Epithelial cell of prostate (primary cell): ENCODE results near the gene SFXN5.

Experiments
- DNase-seq: peaks from one replicate; pipeline ENCODE4 v3.0.0-alpha.2; 2011; ENCODE audit warnings: low read depth, low spot score
- H3K27ac ChIP-seq: fragments of 450-650 bp; 2 replicates; pipeline ENCODE4 v1.5.1; 2017; ENCODE audit warnings: mild to moderate bottlenecking

Gene SFXN5

DNA sequence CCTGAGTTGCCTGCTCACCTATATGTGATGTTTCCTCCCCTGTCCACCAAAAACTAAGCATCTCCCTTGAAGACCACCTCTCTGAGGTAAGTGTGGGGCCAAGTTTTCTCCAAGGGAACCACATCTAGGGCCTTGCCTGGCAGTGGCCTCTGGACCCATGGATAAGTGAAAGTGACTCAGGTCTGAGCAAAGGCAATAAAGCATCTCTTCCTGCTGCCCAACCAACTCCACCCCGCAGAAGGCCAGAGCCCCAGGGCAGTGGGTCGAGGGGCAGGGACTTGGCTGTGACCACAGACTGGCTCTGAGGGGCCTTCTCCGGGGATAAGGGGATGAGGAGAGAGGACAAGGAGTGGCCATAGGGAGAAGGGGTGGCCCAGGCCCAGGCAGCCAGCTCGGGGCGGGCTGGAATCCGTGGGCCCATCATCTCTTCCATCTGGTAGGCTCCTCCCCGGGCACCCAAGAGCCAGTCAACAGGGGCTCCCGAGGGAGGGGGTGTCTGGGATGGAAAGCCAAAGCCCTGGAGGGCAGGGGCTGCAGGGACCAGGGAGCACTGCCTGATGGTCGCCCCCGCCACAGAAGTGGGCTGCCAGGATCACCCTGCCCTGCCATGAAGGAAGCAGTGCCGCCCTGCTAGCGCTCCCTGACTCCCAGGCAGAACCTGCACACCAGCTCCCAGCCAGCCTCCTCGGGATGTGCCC, 120.8 kb downstream of the SFXN5 start:
- no peak for DNase-seq

DNA sequence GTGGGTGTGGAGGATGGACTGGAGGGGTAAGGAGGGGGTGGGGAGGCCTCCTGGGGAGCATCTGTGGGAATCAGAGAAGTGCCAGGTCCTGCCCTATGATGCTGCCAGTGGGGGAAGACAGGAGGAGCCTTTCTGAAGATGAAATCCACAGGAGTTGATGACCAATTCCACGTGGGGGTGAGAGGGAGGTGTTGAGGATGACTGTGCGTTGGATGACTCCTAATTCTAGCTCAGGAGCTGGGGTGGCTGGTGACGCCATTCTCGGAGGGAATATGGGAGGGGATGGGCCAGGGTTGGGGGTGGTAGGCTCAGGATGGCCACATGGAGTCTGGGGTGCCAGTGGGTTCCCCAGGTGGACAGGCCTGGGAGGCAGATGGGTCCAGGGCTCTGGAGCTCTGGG, 121.9 kb downstream of the SFXN5 start:
- DNase-seq: no peak
- no peak overlapping the region for H3K27ac ChIP-seq

More for the DNA sequence above, 120.8 kb downstream of the SFXN5 start:
- no peak overlapping the region for H3K27ac ChIP-seq

DNA sequence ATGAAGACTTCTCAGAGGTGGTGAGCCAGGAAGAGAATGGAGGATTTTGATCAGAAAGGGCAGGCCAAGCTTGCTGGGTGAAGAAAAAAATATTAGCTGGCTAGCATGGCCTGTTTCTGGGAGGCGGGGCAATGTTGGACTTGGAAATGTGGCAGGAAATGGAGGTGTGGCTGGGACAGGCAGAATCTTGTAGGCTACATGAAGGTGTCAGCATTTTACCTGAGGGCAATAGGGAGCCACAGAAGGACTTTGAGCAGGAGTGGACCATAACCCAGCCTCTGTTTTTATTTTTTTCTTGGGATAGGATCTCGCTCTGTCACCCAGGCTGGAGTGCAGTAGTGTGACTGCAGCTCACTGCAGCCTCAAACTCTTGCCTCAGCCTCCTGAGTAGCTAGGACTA, 122.5 kb downstream of the SFXN5 start:
- peak; percentile 40 for DNase-seq
- H3K27ac ChIP-seq: no peak overlapping the region

DNA sequence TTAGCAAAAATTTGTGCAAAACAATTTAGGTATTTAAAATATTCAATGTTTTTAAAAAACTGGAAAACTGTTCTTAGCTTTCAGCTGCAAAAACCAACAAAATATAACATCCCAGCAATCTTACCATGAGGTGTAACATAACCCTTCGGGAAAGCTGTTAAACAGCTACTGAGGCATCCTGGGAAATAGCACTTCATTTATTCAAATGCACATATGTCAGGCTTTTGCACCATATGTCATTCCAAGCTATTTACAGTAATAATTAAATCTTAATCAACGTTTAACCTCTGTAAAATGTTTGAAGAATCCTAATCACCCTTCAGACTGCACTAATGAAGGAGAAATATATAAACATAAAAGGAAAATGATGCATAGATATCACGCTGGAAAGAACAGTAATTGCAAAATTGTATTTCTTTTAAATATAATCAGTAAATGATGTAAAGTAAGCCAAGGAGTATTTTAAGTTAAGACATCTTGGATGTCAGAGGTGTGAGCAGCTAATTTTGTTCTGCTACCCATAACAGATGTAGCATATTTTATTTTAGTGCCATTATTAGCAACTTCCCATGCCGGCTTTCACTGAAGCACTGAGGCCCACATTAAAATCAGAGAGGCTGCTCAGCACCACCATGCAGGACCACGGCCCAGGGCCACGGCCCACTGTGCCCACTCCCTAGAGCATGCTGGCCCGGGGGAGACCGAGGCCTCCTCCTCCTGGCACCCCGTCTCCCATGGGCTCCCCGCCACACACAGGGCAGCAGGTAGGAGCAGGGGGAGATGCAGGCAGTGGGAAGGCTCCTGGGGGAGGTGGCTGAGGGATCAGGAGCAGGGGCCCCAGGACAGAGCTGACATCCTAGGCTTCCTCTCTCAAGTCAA, 123.3 kb downstream of the SFXN5 start:
- DNase-seq: no peak
- H3K27ac ChIP-seq: no peak overlapping the region

DNA sequence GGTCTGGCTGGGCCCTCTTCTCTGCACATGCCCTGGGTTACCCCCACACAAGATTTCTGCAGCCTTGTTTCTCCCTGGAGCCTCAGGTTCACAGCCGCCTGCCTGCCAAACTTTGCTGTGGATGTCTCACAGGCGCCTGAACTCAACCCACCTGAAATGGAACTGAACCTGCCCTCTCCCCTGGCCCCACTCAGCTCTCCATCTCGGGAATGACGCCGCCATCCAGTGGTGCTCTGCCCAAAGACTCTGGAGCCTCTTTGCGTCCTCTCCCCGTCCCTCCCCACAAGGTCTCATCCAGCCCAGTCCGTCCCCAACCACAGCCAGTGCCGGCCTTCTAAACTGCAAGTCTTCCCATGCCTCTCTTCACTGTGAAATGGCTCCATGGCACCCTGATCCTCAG, 125.0 kb downstream of the SFXN5 start:
- no peak for DNase-seq
- no peak overlapping the region for H3K27ac ChIP-seq

DNA sequence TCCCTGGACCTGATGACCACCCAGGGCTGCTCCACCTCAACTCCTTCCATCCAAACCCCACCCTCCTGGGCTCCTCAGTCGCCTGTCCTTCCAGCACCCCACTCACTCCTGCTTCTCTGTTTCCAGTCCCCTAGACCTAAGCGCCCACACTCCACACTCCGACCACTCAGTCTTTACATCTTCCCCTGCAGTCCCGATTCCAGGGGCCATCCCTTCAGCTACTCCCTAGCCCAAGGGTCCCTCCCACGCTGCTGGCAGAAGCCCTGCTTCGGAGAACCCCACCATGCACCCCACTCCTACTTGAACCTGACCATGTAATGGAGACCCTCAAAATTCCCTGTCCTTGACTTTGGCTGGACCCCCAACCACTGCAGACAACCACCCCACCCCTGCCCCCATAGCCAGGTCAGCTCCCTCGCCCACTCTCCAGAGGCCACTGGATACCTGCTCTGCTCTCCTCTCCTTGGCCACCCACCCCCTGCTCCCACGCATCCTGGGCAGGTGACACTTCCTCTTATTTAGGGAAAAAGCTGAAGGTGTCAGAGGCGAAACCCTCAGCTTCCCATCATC, 126.0 kb downstream of the SFXN5 start:
- no peak overlapping the region for H3K27ac ChIP-seq
- no peak for DNase-seq

DNA sequence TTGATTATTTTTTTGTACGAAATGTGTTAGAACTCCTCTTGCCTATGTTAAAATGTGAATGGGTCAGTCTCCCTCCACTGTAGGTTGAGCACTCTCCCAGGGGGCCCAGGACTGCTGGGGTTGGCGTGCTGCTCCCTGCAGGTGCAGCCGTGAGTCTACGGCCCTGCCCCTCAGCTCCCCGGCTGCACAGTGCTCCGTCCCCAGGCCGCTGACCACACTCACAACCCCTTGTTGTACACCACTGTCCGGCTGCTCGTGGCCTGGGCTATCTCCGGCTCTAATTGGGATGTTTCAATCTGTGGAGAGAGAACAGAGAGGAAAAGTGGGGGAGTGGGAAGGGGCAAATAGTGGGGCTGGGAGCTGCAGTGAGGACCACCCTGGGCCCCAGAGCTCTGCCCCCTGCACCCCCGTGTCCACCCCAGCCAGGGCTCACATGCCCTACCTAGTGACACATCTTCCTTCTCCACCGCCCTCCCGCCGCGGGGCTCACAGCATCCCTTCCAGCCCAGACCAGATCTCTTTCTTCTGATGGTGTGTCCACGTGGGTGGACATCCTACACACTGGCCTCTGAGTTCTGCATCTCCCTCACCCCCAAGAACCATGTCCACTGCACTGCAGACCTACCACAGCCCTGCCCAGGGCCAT, 126.6 kb downstream of the SFXN5 start:
- H3K27ac ChIP-seq: no peak overlapping the region
- DNase-seq: no peak

DNA sequence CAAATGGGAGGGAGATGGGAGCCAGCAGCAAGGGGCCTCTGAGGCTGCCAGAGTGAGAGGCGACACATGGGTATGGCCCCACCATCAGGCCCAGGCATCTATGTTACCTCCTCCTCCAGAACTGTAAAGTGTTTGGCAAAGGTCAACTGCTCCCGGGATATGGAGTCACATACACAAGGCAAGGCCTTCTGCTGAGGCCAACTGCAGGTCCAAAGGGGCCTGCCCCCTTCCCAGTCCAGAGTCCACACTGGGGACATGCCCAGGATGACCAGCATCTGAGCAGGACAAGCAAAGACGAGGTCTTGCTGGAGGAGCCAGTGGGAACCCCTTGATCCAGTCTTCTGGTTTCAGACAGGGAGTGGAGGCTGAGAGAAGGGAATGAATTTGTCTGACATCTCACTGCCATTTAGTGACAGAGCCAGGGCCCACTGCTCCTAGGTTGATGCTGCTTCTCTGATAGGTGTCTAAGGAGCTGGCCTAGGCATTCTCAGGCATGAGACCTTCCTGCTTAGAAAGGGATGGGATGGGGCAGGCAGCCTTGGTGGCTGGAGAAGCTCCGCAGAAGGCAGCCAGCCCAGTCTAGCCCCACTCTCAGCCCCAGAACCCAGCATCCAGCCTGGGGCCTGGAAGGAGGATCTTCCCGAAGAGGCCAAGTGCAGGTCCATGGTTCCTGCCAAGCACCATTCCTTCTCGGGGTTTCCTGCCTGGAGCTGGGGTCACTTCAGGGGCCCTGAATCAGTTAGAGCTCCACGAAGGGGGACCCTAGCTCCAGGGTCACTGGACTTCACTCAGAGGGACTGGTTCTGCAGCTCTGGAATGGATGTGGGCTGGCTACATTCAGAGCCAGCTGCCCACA, 127.7 kb downstream of the SFXN5 start:
- no peak overlapping the region for H3K27ac ChIP-seq
- DNase-seq: no peak

DNA sequence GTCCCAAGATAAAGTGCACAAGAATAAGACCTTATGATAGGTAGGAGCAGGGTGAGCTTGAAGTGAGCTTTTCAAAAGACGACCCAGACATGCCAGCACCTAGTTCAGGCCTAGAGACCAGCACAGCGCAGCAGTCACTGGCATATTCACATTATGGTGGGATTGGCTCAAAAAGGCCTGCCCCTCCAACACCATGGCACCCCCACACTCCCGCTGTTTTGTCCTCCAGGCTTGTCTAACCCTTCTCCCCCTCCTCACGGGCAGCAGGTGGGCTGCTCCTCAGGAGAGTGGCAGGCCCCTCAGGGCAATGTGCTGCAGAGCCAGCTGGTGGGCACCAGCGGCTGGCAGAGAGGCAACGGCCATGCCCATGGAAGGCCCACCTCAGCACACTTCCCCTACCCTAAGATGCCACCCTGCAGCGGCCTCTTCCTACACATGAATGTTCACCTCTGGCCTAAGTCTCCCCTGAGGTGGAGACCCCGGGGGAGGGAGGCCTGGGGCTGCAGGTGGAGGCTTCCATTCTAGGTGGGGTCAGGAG, 128.6 kb downstream of the SFXN5 start:
- H3K27ac ChIP-seq: no peak overlapping the region
- no peak for DNase-seq

DNA sequence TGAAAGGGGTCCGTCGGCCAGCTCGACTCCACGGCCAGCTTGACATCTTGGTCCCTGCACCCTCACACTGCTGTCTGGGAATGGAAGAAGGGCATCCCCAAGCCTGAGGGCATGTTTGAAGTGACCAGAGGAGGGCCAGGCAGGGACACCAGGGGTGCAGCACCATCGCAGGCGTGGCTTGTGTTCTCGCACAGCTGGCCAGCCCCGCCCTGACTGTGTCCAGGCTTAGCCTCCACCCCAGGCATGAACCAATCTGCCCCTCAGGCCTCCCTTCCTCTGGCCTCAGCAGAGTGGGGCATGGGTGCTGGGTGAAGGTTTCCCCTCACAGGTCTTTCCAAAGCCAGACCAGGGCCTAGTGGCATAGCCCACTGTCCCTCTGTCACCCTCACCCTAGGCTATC, 129.2 kb downstream of the SFXN5 start:
- no peak overlapping the region for H3K27ac ChIP-seq
- DNase-seq: no peak

DNA sequence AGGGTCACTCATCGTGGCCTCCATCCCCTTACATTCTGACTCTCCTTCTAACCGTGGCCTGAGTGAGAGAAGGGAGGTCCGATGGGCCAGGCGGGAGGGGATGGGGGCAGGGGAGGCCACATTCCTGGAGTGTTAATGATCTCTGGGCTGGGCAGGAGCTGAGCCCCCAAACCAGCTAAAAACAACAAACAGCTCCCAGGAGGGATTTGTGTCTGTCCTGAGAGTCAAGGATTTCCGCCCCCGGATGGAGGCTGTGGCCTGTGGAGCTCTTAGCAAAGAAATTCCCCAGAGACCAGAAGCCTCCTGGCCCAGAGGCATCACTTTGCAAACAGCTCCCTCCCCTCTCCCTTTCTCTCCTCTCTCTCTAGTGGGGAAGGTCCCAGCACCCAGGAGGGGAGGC, 130.7 kb downstream of the SFXN5 start:
- no peak overlapping the region for H3K27ac ChIP-seq
- DNase-seq: no peak

DNA sequence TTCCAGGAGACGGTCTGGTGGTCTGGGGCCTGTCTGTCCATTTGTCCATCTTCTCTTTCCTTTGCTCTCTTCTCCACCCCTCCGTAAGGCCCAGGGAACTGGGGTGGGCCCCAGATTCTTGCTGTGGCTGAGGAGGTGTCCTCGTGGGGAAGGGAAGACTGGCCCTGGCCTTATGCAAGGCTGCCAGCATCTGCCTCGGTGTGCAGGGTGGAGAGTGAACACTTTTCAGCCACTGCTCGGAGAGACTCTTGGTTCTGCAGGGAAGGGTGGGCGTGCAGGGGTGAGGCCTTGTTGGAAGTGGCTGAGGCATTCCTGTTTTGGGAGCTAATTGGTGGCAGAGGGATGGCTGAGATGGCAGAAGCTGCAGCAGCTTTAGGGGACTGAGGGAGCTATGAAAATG, 131.2 kb downstream of the SFXN5 start:
- no peak for DNase-seq
- H3K27ac ChIP-seq: no peak overlapping the region

DNA sequence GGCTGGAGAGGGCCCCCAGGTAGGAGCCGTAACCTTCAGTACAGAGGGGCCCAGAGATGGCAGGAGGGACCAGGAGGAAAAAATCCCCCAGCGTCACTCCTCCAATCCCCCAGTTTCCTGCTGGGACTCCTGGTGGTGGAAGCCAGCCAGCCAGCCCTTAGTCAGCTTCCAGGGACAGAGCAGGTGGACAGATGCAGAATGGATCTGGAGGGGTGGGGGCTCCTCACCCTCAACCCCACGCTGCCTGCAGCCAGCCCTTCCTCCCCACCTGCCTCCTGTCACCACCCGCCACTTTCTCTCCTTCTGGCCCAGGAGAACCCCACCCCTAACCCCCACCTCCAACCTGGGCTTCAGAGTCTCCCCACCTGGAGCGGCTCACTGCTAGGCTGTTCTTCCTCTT, 133.1 kb downstream of the SFXN5 start:
- DNase-seq: no peak
- H3K27ac ChIP-seq: no peak overlapping the region

DNA sequence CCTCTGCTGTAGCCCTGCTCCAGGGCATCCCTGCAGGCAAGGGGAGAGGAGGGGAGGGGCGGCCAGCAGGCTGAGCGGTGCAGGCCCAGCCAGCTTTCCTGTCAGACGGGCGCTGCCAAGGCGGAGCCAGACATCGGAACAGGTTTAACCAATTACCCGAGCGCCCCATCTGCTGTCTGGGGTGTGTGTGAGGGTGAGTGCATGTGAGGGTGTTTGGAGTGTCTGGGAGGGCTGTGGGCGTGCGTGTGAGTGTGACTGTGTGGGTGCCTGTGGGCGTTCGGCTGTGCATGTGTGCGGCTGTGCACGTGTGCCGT, 134.2 kb downstream of the SFXN5 start:
- DNase-seq: no peak
- H3K27ac ChIP-seq: no peak overlapping the region

DNA sequence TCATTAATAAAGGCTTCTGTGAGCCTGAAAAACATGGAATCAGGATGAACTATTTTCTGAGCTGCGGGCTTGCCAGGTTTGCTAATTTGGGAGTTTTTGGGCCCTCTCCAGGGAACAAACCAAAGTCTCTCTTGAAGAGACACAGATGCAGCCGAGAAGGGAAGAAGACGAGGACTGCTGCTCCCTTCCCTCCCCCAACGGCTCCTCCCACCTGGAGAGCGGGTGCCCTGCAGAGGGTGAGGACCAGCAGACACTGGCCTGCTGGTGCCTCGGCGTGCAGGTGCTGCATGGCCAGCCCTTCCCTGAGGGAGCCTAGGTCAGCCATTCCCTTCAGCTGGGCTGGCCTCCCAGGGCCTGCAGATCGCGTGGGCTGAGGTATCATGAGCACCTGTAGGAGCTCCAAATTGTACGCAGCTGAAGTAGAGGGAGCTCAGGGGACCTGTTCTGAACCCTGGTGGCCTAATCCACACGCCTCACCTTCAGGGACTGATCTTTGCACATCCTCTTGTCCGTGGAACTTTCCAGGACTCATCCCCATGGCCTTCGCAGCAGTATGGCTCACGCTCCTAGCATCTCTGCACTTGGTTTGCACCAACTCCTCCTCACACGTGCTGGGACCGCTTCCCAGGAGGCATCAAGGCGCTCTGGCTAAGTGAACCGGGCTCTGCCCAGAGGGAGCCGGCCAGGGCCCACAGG, 134.7 kb downstream of the SFXN5 start:
- DNase-seq: no peak
- no peak overlapping the region for H3K27ac ChIP-seq

DNA sequence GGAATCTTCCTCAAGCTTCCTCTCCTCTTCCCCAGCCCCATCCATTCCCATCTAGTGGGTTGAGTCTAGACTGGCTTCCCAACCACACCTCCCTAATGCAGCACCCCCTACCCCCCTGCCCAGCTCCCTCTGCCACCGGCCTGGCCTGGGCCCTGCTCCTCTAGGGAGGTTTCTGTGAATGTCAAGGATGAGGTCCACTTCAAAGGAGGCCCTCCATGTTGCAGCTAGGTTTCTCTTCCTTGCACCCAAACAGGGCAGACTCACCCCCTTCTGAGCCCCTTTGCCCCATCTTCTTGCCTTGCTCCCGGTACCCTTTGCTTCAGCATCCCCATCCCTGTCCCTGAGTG, 135.9 kb downstream of the SFXN5 start:
- H3K27ac ChIP-seq: no peak overlapping the region
- DNase-seq: no peak

DNA sequence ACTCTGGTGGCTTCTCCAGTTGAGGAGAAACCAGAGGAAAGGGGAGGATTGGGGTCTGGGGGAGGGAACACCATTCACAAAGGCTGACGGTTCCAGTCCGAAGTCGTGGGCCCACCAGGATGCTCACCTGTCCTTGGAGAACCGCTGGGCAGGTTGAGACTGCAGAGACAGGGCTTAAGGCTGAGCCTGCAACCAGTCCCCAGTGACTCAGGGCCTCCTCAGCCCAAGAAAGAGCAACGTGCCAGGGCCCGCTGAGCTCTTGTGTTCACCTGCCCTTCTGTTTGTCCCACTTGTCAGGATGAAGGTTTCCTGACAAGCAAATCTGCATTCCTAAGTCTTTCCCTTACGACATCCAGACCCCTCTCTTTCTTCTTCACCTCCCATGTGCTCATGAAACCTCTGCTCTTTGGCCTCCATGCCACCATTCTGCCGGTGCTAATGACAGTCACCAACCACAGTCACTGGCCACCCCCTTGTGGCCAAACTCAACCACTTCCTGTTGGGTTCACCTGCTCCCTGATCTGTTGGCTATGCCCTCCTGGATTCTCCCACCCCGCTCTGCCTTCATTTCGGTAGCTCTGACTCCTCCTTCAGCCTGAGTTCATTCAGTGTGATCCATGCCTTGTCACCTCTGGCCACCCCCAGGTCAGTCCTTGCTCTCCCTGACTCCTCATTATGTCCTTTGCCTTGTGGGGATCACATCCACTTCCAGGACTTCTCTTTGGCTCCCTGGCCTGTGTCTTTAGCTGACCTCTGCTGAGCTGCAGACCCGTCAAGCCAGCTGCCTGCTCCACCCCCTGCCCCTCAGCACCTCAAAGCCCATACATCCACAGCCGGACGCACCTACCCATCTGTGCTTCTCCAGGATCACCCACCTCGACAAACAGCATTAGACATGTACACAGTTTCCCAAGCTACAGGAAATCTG, 136.6 kb downstream of the SFXN5 start:
- peak; percentile 71 for DNase-seq

DNA sequence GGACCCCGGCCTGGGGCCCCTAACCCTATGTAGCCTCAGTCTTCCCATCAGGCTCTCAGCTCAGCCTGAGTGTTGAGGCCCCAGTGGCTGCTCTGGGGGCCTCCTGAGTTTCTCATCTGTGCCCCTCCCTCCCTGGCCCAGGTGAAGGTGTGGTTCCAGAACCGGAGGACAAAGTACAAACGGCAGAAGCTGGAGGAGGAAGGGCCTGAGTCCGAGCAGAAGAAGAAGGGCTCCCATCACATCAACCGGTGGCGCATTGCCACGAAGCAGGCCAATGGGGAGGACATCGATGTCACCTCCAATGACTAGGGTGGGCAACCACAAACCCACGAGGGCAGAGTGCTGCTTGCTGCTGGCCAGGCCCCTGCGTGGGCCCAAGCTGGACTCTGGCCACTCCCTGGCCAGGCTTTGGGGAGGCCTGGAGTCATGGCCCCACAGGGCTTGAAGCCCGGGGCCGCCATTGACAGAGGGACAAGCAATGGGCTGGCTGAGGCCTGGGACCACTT, 137.8 kb downstream of the SFXN5 start:
- DNase-seq: no peak
- H3K27ac ChIP-seq: no peak overlapping the region

More for the DNA sequence above, 136.6 kb downstream of the SFXN5 start:
- H3K27ac ChIP-seq: no peak overlapping the region
